HepG2 (cell line): ENCODE data around the gene GPT2. TPM values are rescaled to one million over a fixed set of nuclear protein-coding genes. Genes with fewer than 3 reads are reported as not detected.

ENCODE experiments used
- EP300 ChIP-seq, 3 experiments: sonication (generic) in 1 of 3; formaldehyde crosslinking in 1 of 3; IDR thresholded peaks; 2 replicates each; pipeline versions ENCODE4 v1.5.1 to v1.6.1; 2011 to 2020; ENCODE audit warnings: low read depth in 2 of 3, low read length in 2 of 3, borderline replicate concordance in 1 of 3, improper control_type of control experiment in 1 of 3, mild to moderate bottlenecking in 1 of 3, missing genetic modification reagents in 1 of 3, moderate library complexity in 1 of 3
- GZF1 ChIP-seq: sonication (generic); formaldehyde crosslinking; IDR thresholded peaks from 2 replicates; pipeline ENCODE4 v1.5.1; 2020; ENCODE audit warnings: mild to moderate bottlenecking, missing genetic modification reagents
- HDAC2 ChIP-seq: sonication (generic); formaldehyde crosslinking; IDR thresholded peaks from 2 replicates; pipeline ENCODE4 v1.4.0; 2020; ENCODE audit warnings: missing genetic modification reagents
- HNF4A ChIP-seq: sonication (generic); formaldehyde crosslinking; IDR thresholded peaks from 2 replicates; pipeline ENCODE4 v1.4.0; 2020; ENCODE audit warnings: missing genetic modification reagents
- HNRNPK ChIP-seq: fragments of 200-400 bp; formaldehyde crosslinking; IDR thresholded peaks from 2 replicates; pipeline ENCODE4 v1.6.1; 2018; ENCODE audit warnings: low read length, low read depth, moderate library complexity, mild to moderate bottlenecking; ENCODE audit not compliant: poor library complexity, severe bottlenecking
- KDM2A ChIP-seq: sonication (generic); formaldehyde crosslinking; IDR thresholded peaks from 2 replicates; pipeline ENCODE4 v1.4.0; 2020; ENCODE audit warnings: low read depth, missing genetic modification reagents, borderline replicate concordance
- KLF6 ChIP-seq: IDR thresholded peaks from 2 replicates; pipeline ENCODE4 v1.8.0; 2016; ENCODE audit warnings: missing biosample characterization, missing genetic modification reagents
- NFKB2 ChIP-seq: sonication (generic); formaldehyde crosslinking; IDR thresholded peaks from 2 replicates; pipeline ENCODE4 v1.4.0; 2020; ENCODE audit warnings: missing genetic modification reagents, borderline replicate concordance
- NKX3-1 ChIP-seq: sonication (generic); formaldehyde crosslinking; IDR thresholded peaks from 2 replicates; pipeline ENCODE4 v1.5.0; 2020; ENCODE audit warnings: missing genetic modification reagents
- POLR2G ChIP-seq: fragments of 200-400 bp; formaldehyde crosslinking; IDR thresholded peaks from 2 replicates; pipeline ENCODE4 v1.6.1; 2018; ENCODE audit warnings: mild to moderate bottlenecking, low read depth, low read length, moderate library complexity
- SATB2 ChIP-seq: sonication (generic); formaldehyde crosslinking; IDR thresholded peaks from 2 replicates; pipeline ENCODE4 v1.5.0; 2020; ENCODE audit warnings: missing genetic modification reagents
- TCF7L2 ChIP-seq: IDR thresholded peaks from 2 replicates; pipeline ENCODE4 v1.6.1; 2011; ENCODE audit warnings: mild to moderate bottlenecking, low read depth, low read length, moderate library complexity
- ZMAT3 ChIP-seq: sonication (generic); formaldehyde crosslinking; conservative IDR thresholded peaks from 2 replicates; pipeline ENCODE4 v1.7.0; 2021; ENCODE audit warnings: missing genetic modification reagents
- ZMYM2 ChIP-seq: sonication (generic); formaldehyde crosslinking; IDR thresholded peaks from 2 replicates; pipeline ENCODE4 v1.8.0; 2022; ENCODE audit warnings: mild to moderate bottlenecking, missing genetic modification reagents
- ZNF558 ChIP-seq: sonication (generic); formaldehyde crosslinking; IDR thresholded peaks from 2 replicates; pipeline ENCODE4 v1.9.0; 2022; ENCODE audit warnings: mild to moderate bottlenecking, missing genetic modification reagents, borderline replicate concordance
- polyA plus RNA-seq, 8 experiments: library from polyadenylated mRNA; depleted of rRNA in 3 of 8; stranded (reverse) in 7 of 8; unstranded in 1 of 8; fragments of >200 nt; fragmentation: Illumina TruSeq in 4 of 8; extraction: Trizol in 4 of 8; gene quantifications; 2 replicates each; pipeline versions ENCODE4 v1.2.1 to v1.2.3, GENCODE V29; 2011 to 2016; ENCODE audit warnings: low read depth in 4 of 8, missing spikeins in 1 of 8, mixed read lengths in 1 of 8; ENCODE audit not compliant: insufficient read depth in 1 of 8
- total RNA-seq, 5 experiments: library from RNA; depleted of rRNA; stranded (reverse); fragments of >200 nt; fragmentation: Illumina TruSeq; extraction: Trizol; gene quantifications; 2 replicates each; pipeline ENCODE4 v1.2.3, GENCODE V29; 2016; ENCODE audit warnings: low read depth in 1 of 5
- TF ChIP-seq, protein P1 (sequence below): sonication (generic); formaldehyde crosslinking; conservative IDR thresholded peaks from 2 replicates; pipeline ENCODE4 v1.4.0; 2020; ENCODE audit warnings: missing genetic modification reagents
- TF ChIP-seq, protein P2 (sequence below): sonication (generic); formaldehyde crosslinking; IDR thresholded peaks from 2 replicates; pipeline ENCODE4 v1.5.1; 2020; ENCODE audit warnings: mild to moderate bottlenecking, missing genetic modification reagents, moderate library complexity
- TF ChIP-seq, protein P3 (sequence below): sonication (generic); formaldehyde crosslinking; IDR thresholded peaks from 2 replicates; pipeline ENCODE4 v1.4.0; 2020; ENCODE audit warnings: missing genetic modification reagents
- TF ChIP-seq, protein P4 (sequence below): sonication (generic); formaldehyde crosslinking; IDR thresholded peaks from 2 replicates; pipeline ENCODE4 v1.4.0; 2020; ENCODE audit warnings: missing genetic modification reagents
- TF ChIP-seq, protein P5 (sequence below): sonication (generic); formaldehyde crosslinking; IDR thresholded peaks from 2 replicates; pipeline ENCODE4 v1.4.0; 2020; ENCODE audit warnings: missing genetic modification reagents

GPT2 gene
- total and polyA plus RNA-seq, 2 of the 13 experiments (the other 11 are each of a cell fraction or from before 2014, with no cell fraction given) = 138 to 267 TPM

DNA sequence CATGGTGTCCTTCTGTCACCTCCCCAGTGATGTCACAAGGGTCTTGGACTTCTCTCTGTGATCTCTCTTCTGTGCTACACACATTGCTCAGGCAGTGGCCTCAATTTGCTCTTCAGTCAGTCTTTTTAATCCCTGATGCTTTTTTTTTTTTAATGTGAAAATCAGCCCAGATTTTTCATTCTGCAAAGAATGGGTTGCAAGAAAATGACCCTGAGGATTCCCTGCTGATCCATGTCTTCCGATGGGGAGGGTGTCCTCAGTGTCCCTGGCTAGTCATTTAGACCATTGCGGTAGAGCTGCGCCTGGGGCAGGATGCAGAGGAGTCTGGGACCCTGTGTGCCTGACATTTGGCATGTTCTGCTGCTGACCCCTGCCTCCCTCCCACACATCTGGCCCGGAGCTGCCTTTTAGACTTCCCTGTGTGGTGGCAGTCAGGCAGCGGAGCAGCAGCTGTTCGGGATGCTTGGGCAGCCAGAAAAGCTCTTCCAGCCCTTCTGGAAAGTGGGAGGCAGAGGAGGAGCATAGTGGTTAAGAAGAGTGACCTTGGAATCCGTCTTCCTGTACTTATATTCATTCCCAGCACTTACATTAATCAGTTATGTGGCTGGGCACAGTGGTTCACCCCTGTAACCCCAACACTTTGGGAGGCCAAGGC, 12.3 kb downstream of the GPT2 start (continued):
- 0 out of 2 replicates have a peak, but pooled peaks have one; percentile 5 for TF ChIP-seq ZMAT3 (CRISPR knock-in tag)
- no peak for TF ChIP-seq TCF7L2
- no peak for TF ChIP-seq HDAC2 (CRISPR knock-in tag)
- TF ChIP-seq HNRNPK = no peak
- TF ChIP-seq ZMYM2 (CRISPR knock-in tag) = no peak
- TF ChIP-seq ZNF558 = 0 out of 2 replicates have a peak, but pooled peaks have one; percentile 66
- no peak for TF ChIP-seq NKX3-1 (CRISPR knock-in tag)
- TF ChIP-seq, protein P1, sequence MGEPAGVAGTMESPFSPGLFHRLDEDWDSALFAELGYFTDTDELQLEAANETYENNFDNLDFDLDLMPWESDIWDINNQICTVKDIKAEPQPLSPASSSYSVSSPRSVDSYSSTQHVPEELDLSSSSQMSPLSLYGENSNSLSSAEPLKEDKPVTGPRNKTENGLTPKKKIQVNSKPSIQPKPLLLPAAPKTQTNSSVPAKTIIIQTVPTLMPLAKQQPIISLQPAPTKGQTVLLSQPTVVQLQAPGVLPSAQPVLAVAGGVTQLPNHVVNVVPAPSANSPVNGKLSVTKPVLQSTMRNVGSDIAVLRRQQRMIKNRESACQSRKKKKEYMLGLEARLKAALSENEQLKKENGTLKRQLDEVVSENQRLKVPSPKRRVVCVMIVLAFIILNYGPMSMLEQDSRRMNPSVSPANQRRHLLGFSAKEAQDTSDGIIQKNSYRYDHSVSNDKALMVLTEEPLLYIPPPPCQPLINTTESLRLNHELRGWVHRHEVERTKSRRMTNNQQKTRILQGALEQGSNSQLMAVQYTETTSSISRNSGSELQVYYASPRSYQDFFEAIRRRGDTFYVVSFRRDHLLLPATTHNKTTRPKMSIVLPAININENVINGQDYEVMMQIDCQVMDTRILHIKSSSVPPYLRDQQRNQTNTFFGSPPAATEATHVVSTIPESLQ = no peak
- TF ChIP-seq, protein P2, sequence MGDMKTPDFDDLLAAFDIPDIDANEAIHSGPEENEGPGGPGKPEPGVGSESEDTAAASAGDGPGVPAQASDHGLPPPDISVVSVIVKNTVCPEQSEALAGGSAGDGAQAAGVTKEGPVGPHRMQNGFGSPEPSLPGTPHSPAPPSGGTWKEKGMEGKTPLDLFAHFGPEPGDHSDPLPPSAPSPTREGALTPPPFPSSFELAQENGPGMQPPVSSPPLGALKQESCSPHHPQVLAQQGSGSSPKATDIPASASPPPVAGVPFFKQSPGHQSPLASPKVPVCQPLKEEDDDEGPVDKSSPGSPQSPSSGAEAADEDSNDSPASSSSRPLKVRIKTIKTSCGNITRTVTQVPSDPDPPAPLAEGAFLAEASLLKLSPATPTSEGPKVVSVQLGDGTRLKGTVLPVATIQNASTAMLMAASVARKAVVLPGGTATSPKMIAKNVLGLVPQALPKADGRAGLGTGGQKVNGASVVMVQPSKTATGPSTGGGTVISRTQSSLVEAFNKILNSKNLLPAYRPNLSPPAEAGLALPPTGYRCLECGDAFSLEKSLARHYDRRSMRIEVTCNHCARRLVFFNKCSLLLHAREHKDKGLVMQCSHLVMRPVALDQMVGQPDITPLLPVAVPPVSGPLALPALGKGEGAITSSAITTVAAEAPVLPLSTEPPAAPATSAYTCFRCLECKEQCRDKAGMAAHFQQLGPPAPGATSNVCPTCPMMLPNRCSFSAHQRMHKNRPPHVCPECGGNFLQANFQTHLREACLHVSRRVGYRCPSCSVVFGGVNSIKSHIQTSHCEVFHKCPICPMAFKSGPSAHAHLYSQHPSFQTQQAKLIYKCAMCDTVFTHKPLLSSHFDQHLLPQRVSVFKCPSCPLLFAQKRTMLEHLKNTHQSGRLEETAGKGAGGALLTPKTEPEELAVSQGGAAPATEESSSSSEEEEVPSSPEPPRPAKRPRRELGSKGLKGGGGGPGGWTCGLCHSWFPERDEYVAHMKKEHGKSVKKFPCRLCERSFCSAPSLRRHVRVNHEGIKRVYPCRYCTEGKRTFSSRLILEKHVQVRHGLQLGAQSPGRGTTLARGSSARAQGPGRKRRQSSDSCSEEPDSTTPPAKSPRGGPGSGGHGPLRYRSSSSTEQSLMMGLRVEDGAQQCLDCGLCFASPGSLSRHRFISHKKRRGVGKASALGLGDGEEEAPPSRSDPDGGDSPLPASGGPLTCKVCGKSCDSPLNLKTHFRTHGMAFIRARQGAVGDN (CRISPR knock-in tag) = peak; percentile 65; the same call in 1 of the 2 replicates
- TF ChIP-seq, protein P3, sequence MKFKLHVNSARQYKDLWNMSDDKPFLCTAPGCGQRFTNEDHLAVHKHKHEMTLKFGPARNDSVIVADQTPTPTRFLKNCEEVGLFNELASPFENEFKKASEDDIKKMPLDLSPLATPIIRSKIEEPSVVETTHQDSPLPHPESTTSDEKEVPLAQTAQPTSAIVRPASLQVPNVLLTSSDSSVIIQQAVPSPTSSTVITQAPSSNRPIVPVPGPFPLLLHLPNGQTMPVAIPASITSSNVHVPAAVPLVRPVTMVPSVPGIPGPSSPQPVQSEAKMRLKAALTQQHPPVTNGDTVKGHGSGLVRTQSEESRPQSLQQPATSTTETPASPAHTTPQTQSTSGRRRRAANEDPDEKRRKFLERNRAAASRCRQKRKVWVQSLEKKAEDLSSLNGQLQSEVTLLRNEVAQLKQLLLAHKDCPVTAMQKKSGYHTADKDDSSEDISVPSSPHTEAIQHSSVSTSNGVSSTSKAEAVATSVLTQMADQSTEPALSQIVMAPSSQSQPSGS (CRISPR knock-in tag) = peak; percentile 12; the same call in 1 of the 2 replicates
- TF ChIP-seq KLF6 (CRISPR knock-in tag) = no peak
- TF ChIP-seq GZF1 (CRISPR knock-in tag) = 0 out of 2 replicates have a peak, but pooled peaks have one; percentile 66
- peak; percentile 6; the same call in 1 of the 2 replicates for TF ChIP-seq HNF4A (CRISPR knock-in tag)
- peak; percentile 79; the same call in 1 of the 2 replicates for TF ChIP-seq NFKB2 (CRISPR knock-in tag)
- TF ChIP-seq KDM2A (CRISPR knock-in tag) = 0 out of 2 replicates have a peak, but pooled peaks have one; percentile 2
- no peak for TF ChIP-seq SATB2
- TF ChIP-seq, protein P4, sequence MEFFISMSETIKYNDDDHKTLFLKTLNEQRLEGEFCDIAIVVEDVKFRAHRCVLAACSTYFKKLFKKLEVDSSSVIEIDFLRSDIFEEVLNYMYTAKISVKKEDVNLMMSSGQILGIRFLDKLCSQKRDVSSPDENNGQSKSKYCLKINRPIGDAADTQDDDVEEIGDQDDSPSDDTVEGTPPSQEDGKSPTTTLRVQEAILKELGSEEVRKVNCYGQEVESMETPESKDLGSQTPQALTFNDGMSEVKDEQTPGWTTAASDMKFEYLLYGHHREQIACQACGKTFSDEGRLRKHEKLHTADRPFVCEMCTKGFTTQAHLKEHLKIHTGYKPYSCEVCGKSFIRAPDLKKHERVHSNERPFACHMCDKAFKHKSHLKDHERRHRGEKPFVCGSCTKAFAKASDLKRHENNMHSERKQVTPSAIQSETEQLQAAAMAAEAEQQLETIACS (CRISPR knock-in tag) = no peak
- TF ChIP-seq, protein P5, sequence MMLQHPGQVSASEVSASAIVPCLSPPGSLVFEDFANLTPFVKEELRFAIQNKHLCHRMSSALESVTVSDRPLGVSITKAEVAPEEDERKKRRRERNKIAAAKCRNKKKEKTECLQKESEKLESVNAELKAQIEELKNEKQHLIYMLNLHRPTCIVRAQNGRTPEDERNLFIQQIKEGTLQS = no peak
- no peak; the same call in 1 of the 2 replicates for TF ChIP-seq POLR2G
- TF ChIP-seq EP300 (IDR thresholded peaks at IDR 0.05; ENCODE audit: low read depth in 2 of 2, low read length in 2 of 2) = no peak
- TF ChIP-seq EP300 (CRISPR knock-in tag; IDR thresholded peaks at IDR 0.05; ENCODE audit: borderline replicate concordance) = no peak
